HG02763 (cell line): ENCODE results near the gene RGS12.

ENCODE experiments used
- ATAC-seq: cut with Tn5 transposase; IDR thresholded peaks from one replicate; pipeline ENCODE4 v1.9.1; 2021; ENCODE audit warnings: mild to moderate bottlenecking, moderate library complexity; ENCODE audit not compliant: unreplicated experiment

The RGS12 gene

DNA sequence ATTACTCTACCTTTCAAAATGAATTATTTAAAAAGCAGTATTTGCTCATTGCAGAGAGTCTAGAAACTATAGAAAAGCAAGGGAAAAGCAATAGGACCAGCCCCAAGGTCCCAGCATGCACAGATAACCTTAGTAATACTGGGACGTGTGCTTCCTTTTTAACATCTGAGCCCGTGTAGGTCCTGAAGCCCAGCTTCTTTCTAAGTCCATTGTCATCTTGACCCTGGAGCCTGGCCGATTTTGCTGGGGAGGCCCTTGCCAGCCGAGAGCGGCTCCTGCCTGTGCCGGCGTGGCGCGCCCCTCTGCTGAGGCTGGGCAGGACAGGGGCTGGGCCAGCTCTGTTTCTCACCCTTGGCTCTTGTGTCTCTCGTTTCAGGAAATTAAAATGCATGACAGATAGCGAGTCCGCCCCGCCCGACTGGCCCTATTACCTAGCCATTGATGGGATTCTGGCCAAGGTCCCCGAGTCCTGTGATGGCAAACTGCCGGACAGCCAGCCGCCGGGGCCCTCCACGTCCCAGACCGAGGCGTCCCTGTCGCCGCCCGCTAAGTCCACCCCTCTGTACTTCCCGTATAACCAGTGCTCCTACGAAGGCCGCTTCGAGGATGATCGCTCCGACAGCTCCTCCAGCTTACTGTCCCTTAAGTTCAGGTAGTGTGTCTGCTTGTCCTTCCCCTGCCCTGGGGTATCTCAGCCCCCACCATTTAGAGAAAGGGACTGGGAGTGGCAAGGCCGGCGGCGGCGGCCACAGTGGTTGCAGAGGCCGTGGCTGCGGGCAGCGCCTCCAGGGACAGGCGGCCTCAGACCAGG, 39.8 kb upstream of the RGS12 start:
- ATAC-seq: no peak

DNA sequence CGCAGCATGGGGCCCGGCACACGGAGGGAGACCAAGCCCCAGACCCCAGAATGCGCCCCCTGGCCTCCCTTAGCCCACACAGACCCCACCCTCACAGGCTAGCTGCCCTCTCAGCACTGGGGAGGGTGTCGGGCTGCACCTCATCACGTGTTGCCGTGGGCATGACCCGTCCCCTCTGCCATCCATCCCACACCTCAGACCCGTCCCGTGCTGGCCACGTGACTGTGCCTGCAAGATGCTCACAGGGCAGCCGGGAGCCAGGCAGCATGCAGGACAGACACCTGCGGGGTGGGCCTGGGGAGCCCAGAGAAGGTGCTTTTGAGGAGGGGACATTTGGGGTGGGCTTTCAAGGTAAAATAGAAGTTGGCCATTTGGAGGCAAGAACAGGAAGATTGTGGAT, 39.0 kb upstream of the RGS12 start:
- no peak for ATAC-seq

DNA sequence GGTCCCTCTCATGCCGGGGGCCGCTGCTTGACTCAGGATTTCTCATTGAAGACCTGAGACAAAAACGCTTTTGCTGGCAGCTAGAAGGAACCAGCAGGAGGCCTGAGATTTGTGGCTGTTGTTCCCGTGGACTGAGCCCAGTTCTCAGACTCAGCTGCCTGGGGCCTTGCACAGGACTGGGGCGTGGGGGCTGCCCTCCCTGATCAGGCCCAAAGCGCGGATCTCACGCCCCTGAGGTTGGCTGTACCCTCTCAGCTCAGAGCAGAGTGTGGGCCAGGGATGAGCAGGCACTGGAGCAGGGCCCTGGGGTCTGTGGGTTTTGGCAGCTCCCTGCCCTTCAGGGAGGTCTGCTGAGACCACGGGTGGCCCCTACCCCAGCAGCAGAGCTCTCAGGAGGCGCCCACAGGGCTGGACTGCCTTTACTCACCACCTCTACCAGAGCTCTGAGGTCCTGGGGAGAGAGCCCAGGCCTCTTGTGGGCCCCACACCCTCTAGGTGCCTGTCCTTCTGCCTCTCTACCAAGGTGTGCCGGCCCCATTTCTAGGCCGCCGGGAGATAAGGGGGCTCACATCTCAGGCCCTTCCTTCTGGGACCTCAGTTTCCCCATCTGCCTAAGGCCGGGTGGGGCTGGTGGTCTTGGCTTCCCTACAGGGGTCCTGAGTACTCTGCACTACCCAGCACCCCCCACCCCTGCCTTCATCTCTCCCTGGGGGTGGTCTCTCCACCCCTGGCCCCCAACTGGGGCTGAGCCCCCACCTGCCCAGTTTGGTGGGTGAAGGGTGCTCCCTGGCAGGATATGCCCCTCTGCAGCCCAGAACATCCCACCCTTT, 38.3 kb upstream of the RGS12 start:
- no peak for ATAC-seq

DNA sequence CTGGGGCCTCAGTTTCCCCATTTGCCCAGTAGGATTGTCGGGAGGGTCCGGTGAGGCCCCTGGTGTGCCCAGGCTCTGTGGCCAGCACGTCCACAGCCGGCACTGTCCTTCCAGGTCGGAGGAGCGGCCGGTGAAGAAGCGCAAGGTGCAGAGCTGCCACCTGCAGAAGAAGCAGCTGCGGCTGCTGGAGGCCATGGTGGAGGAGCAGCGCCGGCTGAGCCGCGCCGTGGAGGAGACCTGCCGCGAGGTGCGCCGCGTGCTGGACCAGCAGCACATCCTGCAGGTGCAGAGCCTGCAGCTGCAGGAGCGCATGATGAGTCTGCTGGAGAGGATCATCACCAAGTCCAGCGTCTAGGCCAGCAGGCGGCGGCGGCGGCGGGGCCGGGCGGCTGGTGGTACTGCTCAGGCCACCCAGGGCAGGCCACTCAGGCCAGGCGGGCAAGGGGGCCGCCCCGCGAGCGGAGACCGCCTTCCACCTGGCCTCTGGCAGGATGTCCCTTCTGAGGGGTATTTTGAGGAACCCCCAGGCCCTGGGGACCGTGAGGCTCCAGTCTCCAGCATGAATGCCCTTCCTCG, 37.1 kb upstream of the RGS12 start:
- no peak for ATAC-seq

DNA sequence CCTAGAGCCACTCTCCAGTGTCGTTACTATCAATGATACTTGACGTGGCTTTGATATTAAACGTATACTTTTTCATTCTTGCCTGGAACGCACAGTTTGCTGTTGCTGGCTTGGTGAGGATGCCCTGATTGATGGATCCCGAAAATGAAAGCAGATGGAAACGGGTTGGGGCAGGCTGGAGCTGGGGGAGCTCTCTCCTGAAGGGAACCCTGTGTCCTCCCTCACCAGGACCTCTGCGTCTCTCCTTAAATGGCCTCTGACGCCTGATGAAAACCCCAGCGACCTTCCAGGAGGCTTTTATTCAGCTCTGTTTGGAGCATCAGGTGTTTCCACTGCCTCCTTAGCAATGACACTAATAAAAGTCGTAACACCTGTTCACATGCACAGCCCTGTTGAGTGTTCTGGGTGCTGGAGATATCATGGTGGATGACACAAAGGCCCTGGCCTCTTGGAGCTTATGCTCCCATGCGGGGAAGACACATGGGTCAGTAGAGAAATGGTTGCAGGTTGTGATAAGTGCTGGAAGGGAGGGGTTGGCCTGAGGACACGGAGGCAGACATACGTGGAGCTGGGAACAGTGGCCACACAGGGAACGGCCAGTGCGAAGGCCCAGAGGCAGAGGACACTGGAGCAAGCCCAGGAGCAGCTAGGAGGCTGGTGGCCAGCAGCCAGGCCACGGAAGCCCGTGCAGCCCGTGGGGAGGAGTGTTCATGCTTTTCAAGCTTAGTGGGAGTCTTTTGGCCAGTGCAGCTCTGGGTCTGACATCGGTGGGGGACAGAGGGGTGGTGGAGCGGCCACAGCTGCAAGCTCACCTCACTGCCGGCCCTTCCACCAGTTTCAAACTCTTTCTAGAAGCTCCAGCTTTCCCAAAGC, 36.4 kb upstream of the RGS12 start:
- ATAC-seq: no peak

DNA sequence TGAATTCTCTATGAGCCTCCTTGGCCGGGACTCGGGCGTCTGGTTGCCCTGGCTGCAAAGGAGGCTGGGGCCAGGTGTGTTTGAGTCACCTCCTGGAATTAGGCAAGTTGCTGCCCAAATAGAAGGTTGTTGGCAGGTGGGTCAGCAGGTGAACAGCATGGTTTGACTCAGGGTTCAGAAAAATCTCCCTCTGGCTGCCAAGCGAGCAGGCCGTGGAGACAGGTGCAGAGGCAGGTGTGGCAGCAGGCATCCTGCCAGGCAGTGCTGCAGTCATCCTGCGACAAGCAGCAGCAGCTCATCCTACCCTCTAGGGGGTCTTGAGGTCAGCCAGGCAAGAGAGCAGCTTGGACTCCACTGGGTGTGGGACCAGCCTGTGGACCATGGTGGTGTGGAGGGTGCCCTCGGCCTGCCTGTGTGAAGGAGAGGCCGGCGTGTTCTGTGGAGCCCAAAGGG, 35.7 kb upstream of the RGS12 start:
- ATAC-seq: no peak

DNA sequence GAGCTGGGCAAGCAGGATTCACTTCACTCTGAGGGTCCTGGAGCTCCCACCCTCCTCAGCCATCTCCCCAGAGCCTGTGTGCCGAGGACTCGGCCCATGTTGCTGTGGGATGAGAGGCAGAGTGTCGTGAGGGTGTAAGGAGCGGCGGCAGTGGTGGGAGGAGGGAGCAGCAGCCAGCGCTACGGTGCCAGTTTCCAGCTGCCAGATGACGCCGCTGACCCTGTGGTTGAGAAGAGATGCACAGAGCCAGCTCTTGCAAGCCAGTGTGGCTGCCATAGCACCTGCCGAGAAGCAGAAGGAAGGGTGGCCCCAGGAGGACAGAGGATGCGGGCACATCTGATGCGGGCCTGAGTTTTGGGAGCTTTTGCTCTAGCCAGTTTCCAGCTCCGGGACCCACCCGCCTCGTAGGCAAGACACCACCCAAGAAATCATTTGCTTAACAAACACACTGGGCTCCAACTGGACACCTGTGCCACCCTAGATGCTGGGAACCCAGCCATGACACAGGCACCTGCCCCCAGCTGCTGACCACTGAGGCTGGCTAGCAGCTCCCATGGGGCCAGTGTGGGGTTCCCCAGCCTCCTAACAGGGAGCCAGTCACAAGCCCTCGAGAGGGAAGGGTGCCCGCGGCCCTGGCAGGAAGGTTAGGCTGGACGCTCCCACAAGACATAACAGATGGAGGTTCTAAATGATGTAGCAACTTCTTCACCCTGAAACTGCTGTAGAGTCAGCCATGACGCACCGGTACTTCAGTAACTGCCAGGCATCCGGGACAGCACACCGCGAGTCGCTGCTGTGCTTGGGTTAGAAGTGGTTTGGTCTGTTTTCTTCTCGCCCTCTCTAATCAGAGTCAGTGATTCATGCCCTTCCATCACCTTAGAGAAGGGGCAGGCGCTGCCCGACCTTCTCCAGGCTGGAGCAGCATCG, 35.0 kb upstream of the RGS12 start:
- no peak for ATAC-seq

DNA sequence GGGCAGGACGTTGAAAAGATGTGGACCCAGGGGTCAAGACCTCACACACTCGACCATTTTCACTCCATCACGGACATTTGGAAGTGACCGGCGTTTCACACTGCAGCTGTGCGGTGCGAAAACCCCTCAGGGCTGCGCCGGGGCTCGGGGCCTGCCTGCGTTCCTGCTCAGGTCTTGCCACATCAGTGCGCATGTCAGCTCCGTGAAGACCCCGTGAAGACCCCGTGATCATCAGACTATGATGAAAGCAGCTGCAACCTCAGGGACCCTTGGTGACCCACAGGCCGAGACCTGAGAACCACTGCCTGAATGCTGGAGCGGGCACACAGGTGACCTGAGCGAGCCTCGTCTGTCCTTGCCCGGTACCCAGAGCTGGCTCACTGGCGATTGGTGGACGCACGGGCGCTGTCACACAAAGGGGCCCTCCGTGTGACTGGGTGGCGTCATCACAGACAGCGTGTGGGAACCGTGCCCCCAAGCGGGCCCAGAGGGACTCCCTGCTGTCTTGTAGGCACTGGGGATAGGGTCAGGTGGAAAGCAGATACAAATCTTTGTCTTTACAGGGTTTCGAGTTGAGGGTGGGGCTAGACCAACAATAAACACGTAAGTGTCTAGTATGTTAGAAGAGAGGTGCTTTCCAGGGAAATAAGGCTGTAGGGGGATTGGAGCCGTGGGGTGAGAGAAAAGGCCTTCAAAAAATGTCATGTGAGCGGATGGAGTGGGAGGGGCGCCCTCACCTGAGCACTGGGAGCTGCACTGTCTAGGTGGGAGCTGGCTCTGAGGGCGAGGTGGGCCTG, 31.2 kb upstream of the RGS12 start:
- no peak for ATAC-seq

DNA sequence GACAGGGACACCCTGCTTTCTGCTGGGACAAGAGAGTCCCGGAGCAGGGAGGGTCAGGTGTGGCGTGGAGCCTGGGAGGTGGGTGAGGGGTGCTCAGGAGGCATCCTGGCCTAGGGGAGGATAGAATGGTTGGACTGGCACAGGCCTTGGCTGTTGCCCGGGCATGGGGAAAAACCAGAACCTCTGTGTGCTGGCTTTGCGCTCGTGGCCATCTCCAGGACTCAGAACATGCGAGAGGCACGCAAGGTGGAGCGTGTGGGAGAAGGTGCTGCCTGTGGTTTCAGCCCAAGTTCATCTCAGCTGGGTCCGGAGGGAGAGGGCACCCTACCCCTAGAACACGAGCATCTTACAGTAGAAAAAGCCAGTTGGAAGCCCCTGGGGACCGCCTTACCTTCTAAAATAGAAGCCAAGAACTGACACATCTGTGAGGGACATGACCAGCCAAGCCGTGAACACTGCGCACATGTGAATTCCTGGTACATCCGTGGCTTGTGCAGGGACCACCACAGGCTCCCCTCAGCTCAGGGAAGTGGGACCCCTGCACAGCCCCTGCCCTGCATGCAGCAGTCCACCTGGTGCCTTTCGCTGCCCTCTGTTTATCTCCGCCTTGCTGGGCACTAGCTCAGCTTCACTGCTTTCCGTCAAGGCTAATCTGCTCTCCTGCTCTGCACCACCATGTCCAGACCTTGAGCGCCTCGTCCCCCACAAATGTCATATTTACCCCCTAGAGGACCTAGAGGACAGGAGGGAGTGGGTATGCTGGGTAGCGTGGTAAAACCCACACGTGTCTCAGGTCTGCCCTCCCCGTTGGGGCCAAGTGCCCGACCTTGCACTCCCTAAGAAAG, 30.4 kb upstream of the RGS12 start:
- no peak for ATAC-seq

DNA sequence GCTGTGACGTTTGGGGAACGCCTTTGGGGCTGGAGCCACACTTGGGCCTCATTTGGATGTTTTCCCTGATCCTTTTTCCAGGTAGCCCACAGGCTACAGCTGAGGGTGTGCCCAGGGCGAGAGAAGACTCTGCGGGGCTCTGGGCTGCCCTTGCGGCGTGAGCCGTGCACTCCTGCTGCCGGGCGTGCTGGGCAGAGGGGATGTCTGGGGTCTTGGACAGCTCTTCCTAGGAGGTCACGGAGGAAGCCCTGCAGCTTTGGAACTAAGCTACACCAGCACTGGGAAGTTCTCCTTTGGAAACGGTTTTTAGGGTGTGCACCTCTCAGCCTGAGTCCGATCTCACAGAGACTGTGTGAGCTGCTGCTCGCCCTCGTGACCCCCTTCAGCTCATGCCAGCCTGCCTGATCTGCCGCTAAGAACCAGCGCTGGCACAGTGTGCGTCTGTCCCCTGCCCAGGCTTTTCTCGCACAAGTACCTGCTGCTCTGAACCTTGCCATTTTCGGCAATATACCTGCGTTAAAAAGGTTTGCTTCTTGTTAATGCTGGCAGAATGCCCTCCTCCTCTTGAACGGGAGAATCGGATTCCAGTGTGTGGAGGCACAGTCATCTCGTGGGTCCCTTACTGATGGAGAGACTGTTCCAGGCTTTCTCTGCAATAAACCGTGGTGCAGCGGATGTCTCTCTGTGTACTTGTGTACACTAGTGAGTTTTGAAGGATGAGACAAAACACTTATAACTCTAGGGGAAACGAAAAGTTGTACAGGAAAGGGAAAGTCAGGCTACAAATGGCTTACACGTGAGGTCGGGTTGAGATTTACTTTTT, 29.6 kb upstream of the RGS12 start:
- no peak for ATAC-seq

DNA sequence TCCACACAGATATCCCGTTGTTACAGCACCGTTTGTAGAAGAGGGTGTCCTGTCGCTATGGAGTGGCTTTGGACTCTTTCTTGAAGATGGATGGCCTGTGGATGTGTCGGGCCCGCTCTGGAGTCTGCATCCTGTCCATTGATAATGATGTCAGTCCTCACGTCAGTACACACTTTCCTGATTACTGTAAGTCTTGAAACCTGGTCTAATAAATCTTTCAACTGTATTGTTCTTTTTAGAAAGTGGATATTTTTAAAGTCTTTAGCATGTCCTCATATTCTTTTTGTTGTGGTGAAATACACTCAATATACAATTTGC, 29.0 kb upstream of the RGS12 start:
- ATAC-seq: no peak

DNA sequence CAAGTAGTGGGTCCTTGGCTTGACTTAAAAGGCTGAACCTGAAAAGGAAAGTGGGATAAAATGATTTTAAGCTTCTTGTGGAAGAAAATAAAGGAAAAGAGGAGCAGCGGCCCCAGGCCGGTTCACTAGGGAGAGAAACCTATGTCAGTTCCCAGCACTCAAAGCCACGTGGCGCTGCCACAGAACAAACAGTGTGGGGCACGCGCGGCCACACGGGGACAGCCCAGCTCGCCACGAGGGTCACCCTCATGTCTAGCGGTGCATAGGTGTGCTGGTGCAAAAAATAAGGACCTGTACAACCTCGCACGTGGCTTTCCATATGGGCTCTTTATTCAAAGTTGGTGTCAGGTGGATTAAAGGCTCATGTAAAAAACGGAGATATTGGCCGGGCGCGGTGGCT, 26.7 kb upstream of the RGS12 start:
- no peak for ATAC-seq

DNA sequence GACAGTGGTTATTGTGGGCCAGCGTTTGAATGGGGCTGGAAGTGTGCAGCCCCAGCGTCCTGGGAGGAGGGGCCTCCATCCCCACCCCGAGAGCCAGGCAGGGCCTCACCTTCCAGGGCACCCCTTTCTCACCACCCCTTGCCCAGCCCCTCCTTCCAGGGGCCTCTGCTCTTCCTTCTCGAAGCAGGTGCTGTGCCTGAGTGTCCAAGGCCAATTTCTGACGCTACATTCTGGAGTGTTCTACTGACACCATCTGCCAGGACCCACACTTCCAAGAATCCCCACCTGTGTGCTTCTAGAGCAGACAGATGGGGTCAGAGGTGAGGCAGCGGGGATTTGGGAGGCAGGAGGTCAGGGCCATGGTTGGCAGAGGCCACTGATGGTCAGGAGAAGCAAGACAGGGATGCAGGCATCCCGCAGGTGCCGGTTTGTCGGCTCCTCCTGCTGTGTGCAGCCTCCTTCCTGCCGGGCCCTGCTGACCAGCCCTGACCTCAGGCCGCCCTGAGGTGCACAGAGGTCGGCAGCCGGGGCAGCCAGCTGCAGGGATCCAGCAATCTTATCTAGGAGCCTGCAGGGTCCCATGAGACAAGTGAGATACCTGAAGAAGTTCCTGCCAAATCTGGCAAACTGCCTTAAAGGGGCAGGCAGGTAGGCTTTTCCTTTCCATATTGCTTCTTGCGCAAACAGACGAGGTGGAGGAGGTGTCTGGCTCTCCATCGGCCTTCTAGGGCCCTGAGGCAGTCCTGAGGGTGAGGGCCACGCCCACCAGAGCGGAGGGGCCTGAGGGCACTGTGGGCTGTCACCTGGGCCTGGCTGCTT, 25.0 kb upstream of the RGS12 start:
- no peak for ATAC-seq

DNA sequence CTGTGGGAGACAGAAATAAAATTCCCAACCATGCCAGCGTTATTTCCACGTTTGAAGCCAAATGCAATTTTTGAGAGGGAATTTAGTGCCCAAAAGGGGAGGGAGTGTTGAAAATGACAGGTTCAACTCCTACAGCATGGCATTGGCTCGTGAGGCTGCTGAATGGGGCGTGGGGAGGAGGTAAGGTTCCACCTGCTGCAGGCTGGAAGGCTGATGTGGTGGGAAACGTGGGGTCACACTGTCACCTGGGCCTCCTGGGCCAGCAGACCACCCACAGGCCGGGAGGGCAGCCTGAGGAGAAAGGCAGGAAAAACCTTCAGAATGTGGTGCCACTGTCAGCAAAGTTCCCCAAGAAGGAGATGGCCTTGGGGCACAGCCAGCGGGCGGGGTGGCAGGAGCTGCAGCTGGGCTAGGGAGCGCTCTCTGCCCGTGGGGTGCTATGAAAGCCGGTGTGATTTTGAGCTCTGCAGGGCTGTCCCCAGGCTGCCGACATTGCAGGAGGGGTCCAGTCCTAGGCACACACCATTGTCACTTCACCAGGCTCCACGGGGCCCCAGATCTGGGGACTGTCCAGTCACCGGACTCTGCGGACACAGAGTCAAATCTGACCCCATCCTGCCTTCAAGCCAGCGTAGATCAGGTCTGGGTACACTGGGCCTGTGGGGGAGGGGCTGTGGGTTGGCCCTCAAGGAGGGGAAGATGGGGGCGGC, 24.3 kb upstream of the RGS12 start:
- no peak for ATAC-seq

DNA sequence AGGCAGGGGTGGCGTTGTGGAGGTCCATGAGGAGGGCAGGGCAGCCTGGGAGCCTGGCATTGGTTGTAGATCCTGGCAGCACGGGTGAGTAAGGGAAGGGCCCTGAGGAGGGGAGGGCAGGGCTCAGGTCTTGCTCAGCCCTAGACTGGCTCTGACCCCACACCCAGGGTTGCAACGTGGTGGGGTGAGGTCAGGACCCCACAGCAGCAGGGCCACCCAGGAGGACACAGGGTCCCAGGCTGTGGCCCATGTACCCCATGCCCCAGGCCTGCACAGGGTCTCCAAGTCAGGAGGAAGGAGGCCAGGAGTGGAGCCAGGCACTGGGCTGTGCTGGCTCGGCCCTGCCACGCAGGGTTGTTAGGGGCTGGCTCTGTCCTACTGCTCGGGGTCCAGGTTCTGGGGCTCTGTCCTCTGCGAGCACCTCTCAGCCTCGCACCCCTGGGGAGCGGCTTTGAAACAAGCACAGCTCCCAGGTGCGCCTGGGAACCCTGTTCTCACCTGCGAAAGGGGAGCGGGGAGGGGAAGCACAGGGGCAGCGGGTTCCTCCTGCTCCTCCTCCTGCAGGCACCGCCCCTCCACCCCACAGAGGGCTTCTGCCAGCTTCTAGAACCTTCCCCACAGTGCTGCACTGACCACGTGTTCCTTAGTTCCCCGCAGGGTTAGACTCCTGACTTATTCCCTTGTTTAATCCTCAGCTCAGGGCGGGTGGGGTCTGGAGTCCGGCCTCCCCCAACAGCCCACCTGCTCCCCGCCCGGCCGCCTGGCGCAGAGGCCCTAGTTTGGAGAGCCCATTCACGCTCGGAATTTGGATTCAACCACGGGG, 23.5 kb upstream of the RGS12 start:
- no peak for ATAC-seq
